HepG2 (cell line): ENCODE data around the gene TLCD3B. TPM values are rescaled to one million over a fixed set of nuclear protein-coding genes. Genes with fewer than 3 reads are reported as not detected.

Source experiments
- AGO2 ChIP-seq: fragments of 200-400 bp; formaldehyde crosslinking; optimal IDR thresholded peaks from 2 replicates; pipeline ENCODE3; 2017; ENCODE audit warnings: mild to moderate bottlenecking, low read depth, low read length, moderate library complexity
- BRF2 ChIP-seq: sonication (generic); formaldehyde crosslinking; IDR thresholded peaks from 2 replicates; pipeline ENCODE4 v1.8.1; 2022; ENCODE audit warnings: mild to moderate bottlenecking, missing genetic modification reagents
- DZIP1 ChIP-seq: sonication (generic); formaldehyde crosslinking; IDR thresholded peaks from 2 replicates; pipeline ENCODE4 v1.5.0; 2020; ENCODE audit warnings: mild to moderate bottlenecking, missing genetic modification reagents
- HOXA3 ChIP-seq: sonication (generic); formaldehyde crosslinking; IDR thresholded peaks from 2 replicates; pipeline ENCODE4 v1.5.0; 2020; ENCODE audit warnings: missing genetic modification reagents
- JARID2 ChIP-seq: sonication (generic); formaldehyde crosslinking; IDR thresholded peaks from 2 replicates; pipeline ENCODE4 v1.8.1; 2023; ENCODE audit warnings: missing genetic modification reagents, inconsistent platforms; ENCODE audit not compliant: insufficient replicate concordance
- KAT8 ChIP-seq: IDR thresholded peaks from 2 replicates; pipeline ENCODE4 v1.6.1; 2016; ENCODE audit warnings: missing genetic modification reagents, missing compliant biosample characterization
- PHF8 ChIP-seq: sonication (generic); formaldehyde crosslinking; IDR thresholded peaks from 2 replicates; pipeline ENCODE4 v1.5.0; 2020; ENCODE audit warnings: missing genetic modification reagents
- POLR2A ChIP-seq, 2 experiments: IDR thresholded peaks; 2 replicates each; pipeline ENCODE4 v1.6.1; 2011; ENCODE audit warnings: low read depth in 2 of 2, low read length in 2 of 2, mild to moderate bottlenecking in 1 of 2, moderate library complexity in 1 of 2; ENCODE audit not compliant: insufficient read depth in 1 of 2
- POLR2AphosphoS2 ChIP-seq: IDR thresholded peaks from 2 replicates; pipeline ENCODE4 v1.6.1; 2011; ENCODE audit warnings: low read depth, low read length, improper control_type of control experiment
- RBFOX2 ChIP-seq: fragments of 200-400 bp; formaldehyde crosslinking; IDR thresholded peaks from 2 replicates; pipeline ENCODE4 v1.6.1; 2017; ENCODE audit warnings: low read depth, mild to moderate bottlenecking, low read length
- SMAD9 ChIP-seq: sonication (generic); formaldehyde crosslinking; IDR thresholded peaks from 2 replicates; pipeline ENCODE4 v1.5.1; 2020; ENCODE audit warnings: mild to moderate bottlenecking, missing genetic modification reagents
- SRSF4 ChIP-seq: fragments of 200-400 bp; formaldehyde crosslinking; IDR thresholded peaks from one replicate; pipeline ENCODE4 v1.6.1; 2018; ENCODE audit warnings: mild to moderate bottlenecking, low read depth, low read length, moderate library complexity; ENCODE audit not compliant: poor library complexity, severe bottlenecking
- ZFY ChIP-seq: sonication (generic); formaldehyde crosslinking; IDR thresholded peaks from 2 replicates; pipeline ENCODE4 v1.4.0; 2020; ENCODE audit warnings: missing genetic modification reagents
- ZNF232 ChIP-seq: sonication (generic); formaldehyde crosslinking; IDR thresholded peaks from 2 replicates; pipeline ENCODE4 v1.4.0; 2020; ENCODE audit warnings: missing genetic modification reagents, borderline replicate concordance
- ZNF235 ChIP-seq: sonication (generic); formaldehyde crosslinking; IDR thresholded peaks from 2 replicates; pipeline ENCODE4 v1.8.1; 2023; ENCODE audit warnings: mild to moderate bottlenecking, missing genetic modification reagents, borderline replicate concordance
- ZNF350 ChIP-seq: sonication (generic); formaldehyde crosslinking; IDR thresholded peaks from 2 replicates; pipeline ENCODE4 v1.4.0; 2020; ENCODE audit warnings: mild to moderate bottlenecking, low read depth, missing genetic modification reagents, borderline replicate concordance
- ZNF354B ChIP-seq: sonication (generic); formaldehyde crosslinking; IDR thresholded peaks from 2 replicates; pipeline ENCODE4 v1.8.0; 2022; ENCODE audit warnings: mild to moderate bottlenecking, missing genetic modification reagents
- ZNF451 ChIP-seq: sonication (generic); formaldehyde crosslinking; IDR thresholded peaks from 2 replicates; pipeline ENCODE4 v1.5.0; 2020; ENCODE audit warnings: mild to moderate bottlenecking, missing genetic modification reagents
- ZNF580 ChIP-seq: IDR thresholded peaks from 2 replicates; pipeline ENCODE4 v1.6.1; 2016; ENCODE audit warnings: low read depth, borderline replicate concordance
- polyA plus RNA-seq, 8 experiments: library from polyadenylated mRNA; depleted of rRNA in 3 of 8; stranded (reverse) in 7 of 8; unstranded in 1 of 8; fragments of >200 nt; fragmentation: Illumina TruSeq in 4 of 8; extraction: Trizol in 4 of 8; gene quantifications; 2 replicates each; pipeline versions ENCODE4 v1.2.1 to v1.2.3, GENCODE V29; 2011 to 2016; ENCODE audit warnings: low read depth in 4 of 8, missing spikeins in 1 of 8, mixed read lengths in 1 of 8; ENCODE audit not compliant: insufficient read depth in 1 of 8
- total RNA-seq, 5 experiments: library from RNA; depleted of rRNA; stranded (reverse); fragments of >200 nt; fragmentation: Illumina TruSeq; extraction: Trizol; gene quantifications; 2 replicates each; pipeline ENCODE4 v1.2.3, GENCODE V29; 2016; ENCODE audit warnings: low read depth in 1 of 5

The TLCD3B gene
- total and polyA plus RNA-seq, 2 of the 13 experiments (the other 11 are each of a cell fraction or from before 2014, with no cell fraction given): not detected

- TF ChIP-seq JARID2 (CRISPR knock-in tag) (no peak), ZFY (0 out of 2 replicates have a peak, but pooled peaks have one; percentile 28), BRF2 (CRISPR knock-in tag) (no peak), HOXA3 (peak; percentile 61), POLR2A (IDR thresholded peaks at IDR 0.05; ENCODE audit: insufficient read depth in 1 of 2, low read depth in 2 of 2, low read length in 2 of 2) (no peak), ZNF580 (0 out of 2 replicates have a peak, but pooled peaks have one; percentile 15), AGO2 (peak; percentile 85), PHF8 (0 out of 2 replicates have a peak, but pooled peaks have one; percentile 6), ZNF235 (CRISPR knock-in tag) (0 out of 2 replicates have a peak, but pooled peaks have one; percentile 29), KAT8 (CRISPR knock-in tag) (no peak), RBFOX2 (peak; percentile 43), ZNF451 (CRISPR knock-in tag) (0 out of 2 replicates have a peak, but pooled peaks have one; percentile 4), ZNF350 (CRISPR knock-in tag) (peak; percentile 40; the same call in 1 of the 2 replicates), POLR2AphosphoS2 (0 out of 2 replicates have a peak, but pooled peaks have one; percentile 30), ZNF232 (CRISPR knock-in tag) (no peak), DZIP1 (CRISPR knock-in tag) (peak; percentile 50; the same call in 1 of the 2 replicates), SRSF4 (peak; percentile 29), SMAD9 (CRISPR knock-in tag) (no peak), ZNF354B (CRISPR knock-in tag) (no peak)
Measured at GRCh38 chr16:30069611-30070462, 38.8 kb upstream of the TLCD3B start (continued).
